HCT116 (cell line): ENCODE data around the gene CDC42SE2. TPM values are rescaled to one million over a fixed set of nuclear protein-coding genes. Genes with fewer than 3 reads are reported as not detected.

ENCODE experiments used
- ATAC-seq: fragments of 200-7000 bp; cut with Tn5 transposase; 2 replicates; pipeline ENCODE4 v1.9.1; 2020; ENCODE audit warnings: mild to moderate bottlenecking, moderate library complexity
- BruUV-seq: library from RNA; stranded (reverse); fragments of 400-500 nt; replicated peaks from 2 replicates; lab custom pipeline; 2021; lab: Mats Ljungman, UMichigan
- CTCF ChIA-PET: fragments of 300-600 bp; sonication (Branson Sonifier 250); formaldehyde crosslinking; loops from one replicate; lab custom pipeline; 2021; ENCODE audit warnings: antibody characterized with exemption; lab: Charles Lee
- POLR2A ChIA-PET: fragments of 300-600, 350-600 bp; sonication (Branson Sonifier 250); formaldehyde crosslinking; loops from one replicate; lab custom pipeline; 2021; ENCODE audit warnings: antibody characterized with exemption; lab: Charles Lee
- RAD21 ChIA-PET, 2 experiments: fragments of 300-600 bp; sonication (Branson Sonifier 250); formaldehyde crosslinking; loops; one replicate each; lab custom pipeline; 2023; ENCODE audit warnings: low total read pairs in 2 of 2; ENCODE audit not compliant: uncharacterized antibody in 2 of 2, unreplicated experiment in 2 of 2, low non-redundant PET in 1 of 2; lab: Charles Lee
- DNase-seq: peaks from one replicate; pipeline ENCODE4 v3.0.0-alpha.2; 2010; ENCODE audit warnings: low read depth, low spot score
- H2AFZ ChIP-seq: fragments of 200-600 bp; shearing (Covaris generic), sonication (generic); 2 replicates; pipeline ENCODE4 v1.6.1; 2017; ENCODE audit warnings: low read depth, mixed run types, mixed read lengths, antibody characterized with exemption, low read length; ENCODE audit not compliant: poor library complexity, severe bottlenecking
- H3K27ac ChIP-seq: 2 replicates; pipeline ENCODE4 v1.5.1; 2012; ENCODE audit warnings: low read depth, low read length
- H3K27me3 ChIP-seq: fragments of 200-600 bp; sonication (generic); 2 replicates; pipeline ENCODE4 v1.6.1; 2016; ENCODE audit warnings: mixed run types, low read length, mixed read lengths; ENCODE audit not compliant: insufficient read depth
- H3K36me3 ChIP-seq, 2 experiments: fragments of 200-500 bp in 1 of 2; fragments of 200-600 bp in 1 of 2; sonication (Bioruptor generic) in 1 of 2; sonication (generic) in 1 of 2; 2 replicates each; pipeline versions ENCODE4 v1.5.1 to v1.6.1; 2014 to 2016; ENCODE audit warnings: low read length in 2 of 2, inconsistent platforms in 1 of 2, mixed read lengths in 1 of 2, mixed run types in 1 of 2; ENCODE audit not compliant: insufficient read depth in 2 of 2, control insufficient read depth in 1 of 2
- H3K4me1 ChIP-seq, 2 experiments: fragments of 200-600 bp in 1 of 2; sonication (generic) in 1 of 2; 2 replicates each; pipeline versions ENCODE4 v1.5.1 to v1.6.1; 2012 to 2017; ENCODE audit warnings: low read length in 2 of 2, inconsistent platforms in 1 of 2, mild to moderate bottlenecking in 1 of 2, mixed read lengths in 1 of 2, mixed run types in 1 of 2, moderate library complexity in 1 of 2; ENCODE audit not compliant: insufficient read depth in 2 of 2, control insufficient read depth in 1 of 2
- H3K4me2 ChIP-seq: fragments of 200-600 bp; sonication (generic); 2 replicates; pipeline ENCODE4 v1.6.1; 2017; ENCODE audit warnings: mixed run types, low read length, mixed read lengths
- H3K4me3 ChIP-seq, 2 experiments: fragments of 200-600 bp in 1 of 2; sonication (generic) in 1 of 2; replicated peaks in 1 of 2; 2 replicates each; pipeline ENCODE4 v1.5.1; 2011 to 2016; ENCODE audit warnings: low read length in 2 of 2, control low read depth in 1 of 2, low read depth in 1 of 2, mild to moderate bottlenecking in 1 of 2, mixed read lengths in 1 of 2, mixed run types in 1 of 2
- H3K79me2 ChIP-seq: fragments of 200-600 bp; sonication (generic); 2 replicates; pipeline ENCODE4 v1.6.1; 2017; ENCODE audit warnings: mild to moderate bottlenecking, mixed run types, low read length, moderate library complexity, mixed read lengths; ENCODE audit not compliant: insufficient read depth
- H3K9ac ChIP-seq: fragments of 200-600 bp; sonication (generic); 2 replicates; pipeline ENCODE4 v1.6.1; 2016; ENCODE audit warnings: low read length, mixed read lengths
- H3K9me2 ChIP-seq: fragments of 200-600 bp; sonication (generic), shearing (Covaris generic); 2 replicates; pipeline ENCODE4 v1.6.1; 2017; ENCODE audit warnings: mixed run types, mild to moderate bottlenecking, moderate library complexity; ENCODE audit not compliant: insufficient read depth
- H3K9me3 ChIP-seq, 2 experiments: fragments of 200-500 bp in 1 of 2; fragments of 200-600 bp in 1 of 2; sonication (Bioruptor generic) in 1 of 2; sonication (generic) in 1 of 2; 2 replicates each; pipeline ENCODE4 v1.6.1; 2014 to 2017; ENCODE audit warnings: low read length in 2 of 2, mixed read lengths in 2 of 2, inconsistent platforms in 1 of 2, low read depth in 1 of 2, mild to moderate bottlenecking in 1 of 2, mixed run types in 1 of 2, moderate library complexity in 1 of 2; ENCODE audit not compliant: control insufficient read depth in 1 of 2, insufficient read depth in 1 of 2
- H4K20me1 ChIP-seq: fragments of 200-600 bp; sonication (generic), shearing (Covaris generic); 2 replicates; pipeline ENCODE4 v1.6.1; 2017; ENCODE audit warnings: mixed run types, mild to moderate bottlenecking, moderate library complexity; ENCODE audit not compliant: insufficient read depth
- CBX3 ChIP-seq: IDR thresholded peaks from 2 replicates; pipeline ENCODE4 v1.6.1; 2012; ENCODE audit warnings: low read depth
- CEBPB ChIP-seq: IDR thresholded peaks from 2 replicates; pipeline ENCODE4 v1.6.1; 2012; ENCODE audit warnings: low read depth
- EGR1 ChIP-seq: IDR thresholded peaks from 2 replicates; pipeline ENCODE4 v1.6.1; 2012; ENCODE audit warnings: low read depth
- ELF1 ChIP-seq: IDR thresholded peaks from 2 replicates; pipeline ENCODE4 v1.6.1; 2012; ENCODE audit warnings: low read depth, borderline replicate concordance
- EZH2 ChIP-seq: fragments of 200-600 bp; sonication (generic); IDR thresholded peaks from 2 replicates; pipeline ENCODE4 v1.6.1; 2017; ENCODE audit warnings: antibody characterized with exemption, mixed run types
- EZH2phosphoT487 ChIP-seq: fragments of 200-600 bp; IDR thresholded peaks from 2 replicates; pipeline ENCODE4 v1.6.1; 2018; ENCODE audit warnings: antibody characterized with exemption, borderline replicate concordance
- FOSL1 ChIP-seq: IDR thresholded peaks from 2 replicates; pipeline ENCODE4 v1.6.1; 2012; ENCODE audit warnings: low read depth
- JUND ChIP-seq: IDR thresholded peaks from 2 replicates; pipeline ENCODE4 v1.6.1; 2012
- POLR2A ChIP-seq: IDR thresholded peaks from 2 replicates; pipeline ENCODE4 v1.7.0; 2011; ENCODE audit warnings: borderline replicate concordance; ENCODE audit not compliant: insufficient read depth, insufficient read length; ENCODE audit errors: extremely low read depth
- POLR2AphosphoS5 ChIP-seq: IDR thresholded peaks from 2 replicates; pipeline ENCODE4 v1.6.1; 2011; ENCODE audit warnings: mild to moderate bottlenecking, low read depth, low read length, moderate library complexity
- RAD21 ChIP-seq: IDR thresholded peaks from 2 replicates; pipeline ENCODE4 v1.6.1; 2012; ENCODE audit warnings: low read depth, mild to moderate bottlenecking
- REST ChIP-seq: IDR thresholded peaks from 2 replicates; pipeline ENCODE4 v1.6.1; 2012; ENCODE audit warnings: low read depth
- SIN3A ChIP-seq: IDR thresholded peaks from 2 replicates; pipeline ENCODE4 v1.6.1; 2012; ENCODE audit warnings: low read depth
- SP1 ChIP-seq: IDR thresholded peaks from 2 replicates; pipeline ENCODE4 v1.6.1; 2012; ENCODE audit warnings: low read depth
- TCF7L2 ChIP-seq: IDR thresholded peaks from 2 replicates; pipeline ENCODE4 v1.7.0; 2011; ENCODE audit warnings: borderline replicate concordance, inconsistent platforms; ENCODE audit not compliant: insufficient read depth, insufficient read length; ENCODE audit errors: extremely low read depth
- YY1 ChIP-seq: IDR thresholded peaks from 2 replicates; pipeline ENCODE4 v1.6.1; 2011; ENCODE audit warnings: low read length, low read depth, moderate library complexity, mild to moderate bottlenecking; ENCODE audit not compliant: insufficient replicate concordance; ENCODE audit errors: extremely low read depth
- ZBTB33 ChIP-seq: IDR thresholded peaks from 2 replicates; pipeline ENCODE4 v1.6.1; 2011; ENCODE audit warnings: mild to moderate bottlenecking, low read length, moderate library complexity; ENCODE audit not compliant: insufficient replicate concordance; ENCODE audit errors: extremely low read depth
- ZFX ChIP-seq: fragments of 450-650 bp; IDR thresholded peaks from 2 replicates; pipeline ENCODE4 v1.6.1; 2017
- intact Hi-C: fragments of 100-400 bp; cut with micrococcal nuclease; formaldehyde crosslinking; loops from 2 replicates; pipeline ENCODE4 v1.10.0; 2022
- total RNA-seq: library from RNA; stranded (reverse); gene quantifications from one replicate; pipeline ENCODE4 v1.2.1, GENCODE V29; 2021; ENCODE audit not compliant: unreplicated experiment
- TF ChIP-seq, protein P1 (sequence below), 3 experiments: fragments of 200-600 bp in 1 of 3; sonication (generic) in 1 of 3; IDR thresholded peaks in 2 of 3; conservative IDR thresholded peaks in 1 of 3; 2 replicates each; pipeline ENCODE4 v1.5.1; 2012 to 2017; ENCODE audit warnings: low read depth in 2 of 3, low read length in 2 of 3, antibody characterized with exemption in 1 of 3, borderline replicate concordance in 1 of 3, control low read depth in 1 of 3, mild to moderate bottlenecking in 1 of 3, mixed read lengths in 1 of 3, mixed run types in 1 of 3, moderate library complexity in 1 of 3; ENCODE audit not compliant: insufficient read depth in 1 of 3
- TF ChIP-seq, protein P2 (sequence below): IDR thresholded peaks from 2 replicates; pipeline ENCODE4 v1.6.1; 2012

The CDC42SE2 gene
- total RNA-seq, 1 experiment from 2014 or later, result 27.0 TPM

- Histone ChIP-seq H3K9me2 (no peaks in the 10 kb centered on the region), H3K36me3 (no peaks in the 10 kb centered on the region), H3K27ac (no peak overlapping the region), H3K27me3 (no peaks in the 10 kb centered on the region), H3K4me3 (no peak overlapping the region), H3K4me2 (no peak overlapping the region), H2AFZ (no peak overlapping the region), H3K79me2 (peaks cover 77% of the 10 kb centered on the region), H4K20me1 (no peaks in the 10 kb centered on the region; the same call in 1 of the 2 replicates), H3K4me1 (no peaks in the 10 kb centered on the region), H3K9ac (no peak overlapping the region), H3K9me3 (no peaks in the 10 kb centered on the region)
- ChIA-PET CTCF (no interaction called here), POLR2A (interaction anchor here (0.6 kb wide), 1 partner anchor 1178 kb away, joined by 3 read pairs; no protein-coding TSS in a partner anchor), RAD21 (no interaction called here)
- ATAC-seq (no peak), DNase-seq (no peak)
- intact Hi-C loops, result no loop called here
- TF ChIP-seq SIN3A (no peak), RAD21 (no peak), ZBTB33 (no peak), CBX3 (no peak), FOSL1 (no peak), YY1 (no peak), EGR1 (no peak), POLR2AphosphoS5 (no peak), POLR2A (no peak), EZH2phosphoT487 (no peak), ZFX (no peak), EZH2 (no peak), REST (no peak), SP1 (no peak), ELF1 (no peak), JUND (no peak), CEBPB (no peak), TCF7L2 (no peak)
- TF ChIP-seq, protein P1, sequence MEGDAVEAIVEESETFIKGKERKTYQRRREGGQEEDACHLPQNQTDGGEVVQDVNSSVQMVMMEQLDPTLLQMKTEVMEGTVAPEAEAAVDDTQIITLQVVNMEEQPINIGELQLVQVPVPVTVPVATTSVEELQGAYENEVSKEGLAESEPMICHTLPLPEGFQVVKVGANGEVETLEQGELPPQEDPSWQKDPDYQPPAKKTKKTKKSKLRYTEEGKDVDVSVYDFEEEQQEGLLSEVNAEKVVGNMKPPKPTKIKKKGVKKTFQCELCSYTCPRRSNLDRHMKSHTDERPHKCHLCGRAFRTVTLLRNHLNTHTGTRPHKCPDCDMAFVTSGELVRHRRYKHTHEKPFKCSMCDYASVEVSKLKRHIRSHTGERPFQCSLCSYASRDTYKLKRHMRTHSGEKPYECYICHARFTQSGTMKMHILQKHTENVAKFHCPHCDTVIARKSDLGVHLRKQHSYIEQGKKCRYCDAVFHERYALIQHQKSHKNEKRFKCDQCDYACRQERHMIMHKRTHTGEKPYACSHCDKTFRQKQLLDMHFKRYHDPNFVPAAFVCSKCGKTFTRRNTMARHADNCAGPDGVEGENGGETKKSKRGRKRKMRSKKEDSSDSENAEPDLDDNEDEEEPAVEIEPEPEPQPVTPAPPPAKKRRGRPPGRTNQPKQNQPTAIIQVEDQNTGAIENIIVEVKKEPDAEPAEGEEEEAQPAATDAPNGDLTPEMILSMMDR (IDR thresholded peaks at IDR 0.05 in 2 of 3, conservative IDR thresholded peaks at IDR 0.05 in 1 of 3; ENCODE audit: borderline replicate concordance in 1 of 3, insufficient read depth in 1 of 3, low read depth in 2 of 3, low read length in 2 of 3), result no peak
- TF ChIP-seq, protein P2, sequence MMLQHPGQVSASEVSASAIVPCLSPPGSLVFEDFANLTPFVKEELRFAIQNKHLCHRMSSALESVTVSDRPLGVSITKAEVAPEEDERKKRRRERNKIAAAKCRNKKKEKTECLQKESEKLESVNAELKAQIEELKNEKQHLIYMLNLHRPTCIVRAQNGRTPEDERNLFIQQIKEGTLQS, result no peak
- no TSS peak for BruUV-seq
Observed at GRCh38 chr5:131289738-131290137, 25.9 kb downstream of the CDC42SE2 start.
